GM21367 (cell line): Measurements from ENCODE around the gene FGR.

Experiments
- ATAC-seq: cut with Tn5 transposase; IDR thresholded peaks from one replicate; pipeline ENCODE4 v1.9.1; 2021; ENCODE audit not compliant: unreplicated experiment

Gene FGR

DNA sequence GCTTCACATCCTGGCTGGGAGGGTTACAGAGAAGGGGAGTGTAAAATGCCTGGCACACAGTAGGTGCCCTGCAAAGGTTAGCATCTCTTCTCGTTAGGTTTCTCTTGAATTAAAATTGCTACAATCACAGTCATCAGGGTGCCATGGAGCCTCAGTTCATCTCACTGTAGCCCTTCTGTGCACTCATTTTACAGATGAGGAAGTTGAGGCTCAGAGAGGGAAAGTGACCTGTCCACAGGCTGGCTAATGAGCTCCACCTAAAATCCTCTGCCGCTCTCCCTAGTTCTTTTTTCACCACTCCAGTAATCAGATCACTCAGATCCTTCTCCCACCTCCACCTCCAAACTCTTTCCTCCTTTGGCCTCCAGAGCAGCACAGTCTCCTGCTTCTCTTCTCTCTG lies 17.6 kb downstream of the FGR start:
- no peak for ATAC-seq

DNA sequence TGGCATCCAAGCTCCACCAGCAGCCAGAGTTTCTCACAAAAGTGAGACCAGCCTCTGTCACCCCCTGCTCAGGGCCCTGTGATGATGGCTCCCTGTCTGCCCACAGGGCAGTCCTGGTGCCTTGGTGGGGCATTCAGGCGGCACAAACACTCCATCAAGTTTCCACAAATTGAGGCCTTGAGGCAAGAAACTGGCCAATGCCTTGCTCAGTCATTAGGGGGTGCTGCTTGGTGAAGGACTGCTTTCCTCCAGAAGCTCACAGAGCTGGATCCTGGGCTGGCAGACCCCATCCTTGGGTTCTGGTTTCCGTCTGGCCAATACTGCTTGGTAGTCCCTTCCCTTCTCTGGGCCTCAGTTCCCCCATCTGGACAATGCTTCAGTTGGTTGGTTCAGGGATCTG lies 18.5 kb downstream of the FGR start:
- ATAC-seq = no peak

DNA sequence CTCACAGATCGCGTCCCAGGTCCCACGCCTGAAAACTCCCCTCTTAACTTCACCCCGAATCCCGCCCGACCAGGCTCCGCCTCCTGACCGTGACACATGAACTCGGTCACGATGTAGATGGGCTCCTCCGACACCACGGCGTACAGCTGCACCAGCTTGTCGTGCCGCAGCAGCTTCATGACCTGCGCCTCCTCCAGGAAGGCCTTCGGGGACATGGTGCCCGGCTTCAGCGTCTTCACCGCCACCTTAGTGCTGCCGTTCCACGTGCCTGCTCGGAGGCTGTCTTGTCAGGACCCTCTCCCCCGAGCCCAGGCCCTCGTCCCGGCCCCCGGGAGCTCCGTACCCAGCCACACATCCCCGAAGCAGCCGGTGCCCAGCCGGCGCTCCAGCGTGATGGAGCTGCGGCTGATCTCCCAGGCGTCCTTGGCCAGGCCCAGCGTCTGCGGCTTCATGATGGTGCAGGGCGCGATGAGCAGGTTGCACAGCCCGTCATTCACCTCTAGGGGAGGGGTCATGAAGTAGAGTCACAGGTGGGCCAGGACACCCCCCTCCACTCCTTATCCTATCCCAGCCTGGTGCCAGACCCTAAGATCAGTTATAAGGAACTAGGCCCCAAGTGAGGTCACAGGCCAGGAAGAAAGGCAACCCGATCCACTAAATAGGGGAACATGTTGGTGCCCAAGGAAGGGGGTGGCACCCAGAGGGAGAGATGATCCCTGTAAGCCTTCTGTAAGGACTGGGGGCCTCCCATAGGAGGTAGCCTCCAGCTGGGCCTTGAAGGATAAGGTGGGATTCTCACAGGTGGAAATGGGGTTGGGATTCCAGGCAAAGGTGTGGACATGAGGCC lies 19.4 kb downstream of the FGR start:
- ATAC-seq = no peak

GRCh38 chr1:27614625-27615344 lies 20.2 kb downstream of the FGR start:
- ATAC-seq = no peak

GRCh38 chr1:27614043-27614624 lies 20.9 kb downstream of the FGR start:
- ATAC-seq = no peak

DNA sequence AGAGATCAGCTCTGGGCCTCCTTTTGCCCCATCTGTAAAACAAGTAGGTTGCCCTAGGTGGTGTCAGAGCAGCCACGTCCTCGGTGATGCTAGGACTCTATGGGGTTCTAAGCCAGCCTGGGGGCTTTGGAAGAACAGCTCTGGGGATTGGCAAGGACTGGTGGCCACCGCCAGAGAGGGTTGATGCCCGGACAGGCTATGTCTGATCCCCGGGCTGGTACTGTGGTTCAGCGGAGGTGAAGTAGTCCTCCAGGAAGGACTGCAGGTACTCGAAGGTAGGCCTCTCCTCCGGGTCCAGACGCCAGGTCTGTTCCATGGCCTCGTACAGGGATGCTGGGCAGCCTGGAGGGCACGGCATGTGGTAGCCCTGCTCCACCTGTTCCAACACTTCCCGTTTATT lies 22.3 kb downstream of the FGR start:
- ATAC-seq = no peak

GRCh38 chr1:27611450-27611849 lies 23.5 kb downstream of the FGR start:
- no peak for ATAC-seq

DNA sequence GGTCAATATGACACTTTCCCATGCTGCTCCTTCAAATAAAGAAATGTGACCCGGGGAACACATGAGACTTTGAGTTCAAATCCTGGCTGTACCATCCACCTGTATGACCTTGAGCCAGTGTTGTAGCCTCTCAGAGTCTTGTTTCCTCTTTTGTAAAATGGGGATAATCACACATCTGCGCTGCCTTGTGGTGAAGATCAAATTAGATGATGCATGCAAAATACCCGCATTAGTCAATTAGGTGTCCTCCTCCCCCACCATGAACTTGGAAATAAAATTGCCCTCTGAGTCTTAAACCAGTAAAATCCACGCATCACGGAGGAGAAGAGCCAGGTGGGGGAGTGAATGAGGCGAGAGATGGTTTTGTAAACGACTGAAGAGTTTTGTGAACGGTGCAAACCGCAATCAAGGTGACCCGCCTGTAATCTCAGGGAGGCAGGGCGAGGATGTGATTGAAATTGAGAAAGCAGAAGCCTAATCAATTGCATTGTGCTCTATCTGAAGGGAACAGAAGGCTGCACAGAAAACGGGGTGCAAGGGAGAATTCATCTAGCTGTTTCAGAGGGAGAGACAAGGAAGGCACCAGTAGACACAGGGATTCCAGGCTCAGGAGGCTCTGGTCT lies 25.3 kb downstream of the FGR start:
- no peak for ATAC-seq

DNA sequence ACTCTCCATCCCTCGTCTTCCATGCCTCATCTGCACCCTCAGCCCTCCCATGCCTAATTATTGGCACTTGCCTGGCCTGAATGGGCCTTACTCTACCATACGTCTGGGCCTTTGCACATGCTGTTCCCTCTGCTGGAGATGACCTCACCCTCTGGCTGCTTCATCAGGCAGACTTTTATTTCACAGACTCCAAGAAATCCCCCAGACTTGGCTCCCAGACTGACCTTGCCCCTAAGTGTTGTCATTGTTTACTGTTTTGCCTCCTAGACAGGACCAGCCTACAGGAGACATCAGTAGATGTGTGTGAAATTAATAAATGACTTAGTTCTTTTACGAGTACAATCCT lies 25.8 kb downstream of the FGR start:
- no peak for ATAC-seq

DNA sequence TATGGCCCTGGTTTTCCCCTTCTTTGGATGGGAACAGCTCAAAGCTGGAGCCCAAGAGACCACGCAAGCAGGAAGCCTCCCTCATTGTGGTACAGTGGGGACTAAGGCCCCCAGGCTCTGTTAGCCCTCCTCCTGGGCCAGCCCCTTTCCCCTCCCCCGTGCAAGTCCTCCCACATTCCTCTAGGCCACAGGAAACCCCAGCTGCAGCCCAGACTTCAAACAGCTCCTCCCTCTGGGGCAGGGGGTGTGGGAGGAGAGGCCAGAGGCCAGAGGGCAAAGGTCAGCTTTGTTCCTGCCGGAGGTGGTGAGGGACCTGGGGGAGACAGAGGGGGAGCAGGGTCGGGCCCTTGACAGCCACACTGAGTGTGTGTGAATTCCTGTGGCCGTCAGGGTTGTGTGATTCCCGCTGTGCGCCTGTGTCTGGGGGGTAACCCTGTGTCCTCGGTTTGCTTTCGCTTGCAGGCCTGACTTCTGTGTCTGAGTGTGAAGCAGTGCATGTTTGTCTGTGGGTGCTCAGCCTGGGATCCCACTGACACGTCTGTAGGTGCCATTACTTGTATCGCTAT lies 27.7 kb downstream of the FGR start:
- ATAC-seq = no peak

DNA sequence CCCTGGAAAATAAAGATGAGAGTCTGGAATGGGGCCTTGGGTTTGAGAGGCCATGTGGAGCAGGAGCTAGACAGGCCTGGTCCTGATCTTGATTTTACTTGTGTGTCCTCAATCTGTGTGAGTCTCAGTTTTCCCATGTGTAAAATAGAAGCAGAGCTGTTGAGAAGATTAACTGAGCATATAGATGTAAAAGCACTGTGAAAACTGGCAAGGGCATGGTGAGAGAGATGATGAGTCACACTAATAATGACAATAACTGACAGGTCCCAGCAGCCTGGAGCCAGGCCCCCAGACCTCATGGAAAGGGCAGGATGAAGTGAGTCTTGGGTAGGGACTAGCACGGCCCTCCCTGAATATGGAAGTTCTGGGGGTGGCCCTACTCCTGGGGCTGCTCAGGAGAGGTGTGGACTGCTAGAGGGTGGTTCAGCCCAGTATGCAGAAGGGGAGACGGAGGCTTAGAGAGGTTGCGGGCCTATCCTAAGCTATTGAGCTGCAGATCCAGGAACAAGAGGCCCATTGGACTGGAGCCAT lies 28.2 kb downstream of the FGR start:
- ATAC-seq = no peak

GRCh38 chr1:27605796-27606707 lies 28.9 kb downstream of the FGR start:
- no peak for ATAC-seq

DNA sequence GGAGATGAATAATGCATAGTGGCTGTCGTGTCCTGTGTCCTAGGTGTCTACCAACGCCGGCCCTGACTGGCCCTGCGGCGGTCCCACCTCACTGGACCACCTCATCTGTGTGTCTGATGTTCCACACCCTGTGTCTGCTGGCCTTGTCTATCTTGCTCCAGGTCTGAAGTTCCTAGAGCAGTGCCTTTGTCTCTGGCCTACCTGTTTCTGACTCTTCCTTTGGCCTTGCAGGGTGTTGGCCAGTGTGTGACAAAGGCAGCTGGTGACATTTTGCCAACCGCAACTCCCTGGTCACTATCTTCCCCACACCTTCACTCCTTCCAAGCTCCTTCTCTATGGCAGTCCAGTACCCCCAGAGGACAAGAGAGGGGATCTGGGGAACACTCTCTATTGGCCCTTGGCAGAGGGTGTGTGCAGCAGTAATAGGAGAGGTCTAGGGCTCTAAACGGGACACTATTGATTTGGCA lies 29.7 kb downstream of the FGR start:
- no peak for ATAC-seq

- ATAC-seq = no peak
These were observed 30.2 kb downstream of the FGR start for GRCh38 chr1:27604579-27605299.

GRCh38 chr1:27603681-27604578 lies 31.1 kb downstream of the FGR start, which contains the start of gene AHDC1:
Gene AHDC1, minus strand, starts transcription at chr1:27604144. Its CDS starts 52,029 bp downstream, at chr1:27552115.
- no peak for ATAC-seq

- no peak for ATAC-seq
These were observed 31.7 kb downstream of the FGR start for GRCh38 chr1:27603309-27603680.

DNA sequence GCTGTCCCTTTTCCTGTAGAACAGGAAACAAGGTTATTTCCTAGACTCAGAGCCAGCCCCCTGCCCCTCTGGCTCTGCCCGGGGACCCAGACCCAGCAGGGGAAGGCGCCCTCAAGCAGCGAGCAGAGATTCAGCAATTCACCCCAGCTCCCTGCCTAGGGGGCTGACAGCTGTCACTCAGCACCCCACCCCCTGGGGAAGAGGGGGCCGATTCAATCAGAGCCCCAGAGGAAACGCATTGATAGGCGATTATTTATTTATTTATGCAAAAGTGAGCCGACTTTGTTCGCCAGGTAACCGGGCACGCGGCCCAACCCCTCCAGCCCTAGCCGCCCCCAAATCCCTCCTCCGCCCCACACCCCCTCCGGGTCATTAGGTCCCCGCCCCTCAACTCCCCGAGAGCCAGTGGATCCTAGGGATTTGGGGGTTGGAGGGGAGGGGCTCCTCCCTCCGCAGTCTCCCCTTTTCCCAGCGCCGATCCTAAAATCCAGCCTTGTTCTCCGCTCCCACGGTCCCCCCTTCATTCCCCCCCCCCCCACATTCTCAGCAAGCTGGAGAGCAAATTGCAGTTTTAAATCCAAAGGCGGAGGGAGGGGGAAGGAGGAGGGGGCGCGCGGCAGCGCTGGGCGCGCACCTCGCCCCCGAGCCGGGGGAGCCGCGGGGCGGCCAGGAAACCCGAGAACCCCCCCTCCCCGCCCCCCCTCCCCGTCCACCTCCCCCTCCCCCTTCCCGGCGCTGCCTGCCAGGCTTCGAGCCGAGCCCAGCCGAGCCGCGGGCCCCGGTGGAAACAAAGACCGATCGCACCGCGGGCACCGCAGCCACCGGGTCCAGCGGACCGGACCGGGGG lies 32.3 kb downstream of the FGR start:
- ATAC-seq = no peak
